HepG2 (cell line): ENCODE data around the gene FAM228A. TPM values are rescaled to one million over a fixed set of nuclear protein-coding genes. Genes with fewer than 3 reads are reported as not detected.

ENCODE experiments used
- AGO2 ChIP-seq: fragments of 200-400 bp; formaldehyde crosslinking; optimal IDR thresholded peaks from 2 replicates; pipeline ENCODE3; 2017; ENCODE audit warnings: mild to moderate bottlenecking, low read depth, low read length, moderate library complexity
- FLYWCH1 ChIP-seq: sonication (generic); formaldehyde crosslinking; IDR thresholded peaks from 2 replicates; pipeline ENCODE4 v1.8.1; 2023; ENCODE audit warnings: mild to moderate bottlenecking, missing genetic modification reagents
- FOXA3 ChIP-seq: IDR thresholded peaks from 2 replicates; pipeline ENCODE4 v1.6.1; 2016; ENCODE audit warnings: missing genetic modification reagents, missing compliant biosample characterization
- HDAC1 ChIP-seq: sonication (generic); formaldehyde crosslinking; IDR thresholded peaks from 2 replicates; pipeline ENCODE4 v1.5.1; 2020; ENCODE audit warnings: mild to moderate bottlenecking, missing genetic modification reagents
- HMG20A ChIP-seq: IDR thresholded peaks from 2 replicates; pipeline ENCODE4 v1.6.1; 2016; ENCODE audit warnings: borderline replicate concordance
- ISL2 ChIP-seq: sonication (generic); formaldehyde crosslinking; IDR thresholded peaks from 2 replicates; pipeline ENCODE4 v1.5.0; 2020; ENCODE audit warnings: missing genetic modification reagents
- JARID2 ChIP-seq: sonication (generic); formaldehyde crosslinking; IDR thresholded peaks from 2 replicates; pipeline ENCODE4 v1.8.1; 2023; ENCODE audit warnings: missing genetic modification reagents, inconsistent platforms; ENCODE audit not compliant: insufficient replicate concordance
- NFIC ChIP-seq: IDR thresholded peaks from 2 replicates; pipeline ENCODE4 v1.6.1; 2012; ENCODE audit warnings: mild to moderate bottlenecking, low read length, inconsistent platforms
- NFKB2 ChIP-seq: sonication (generic); formaldehyde crosslinking; IDR thresholded peaks from 2 replicates; pipeline ENCODE4 v1.4.0; 2020; ENCODE audit warnings: missing genetic modification reagents, borderline replicate concordance
- NR2F6 ChIP-seq, 2 experiments: IDR thresholded peaks; 2 replicates each; pipeline ENCODE4 v1.6.1; 2016; ENCODE audit warnings: antibody characterized with exemption in 1 of 2, mild to moderate bottlenecking in 1 of 2
- PAF1 ChIP-seq: IDR thresholded peaks from 2 replicates; pipeline ENCODE4 v1.6.1; 2016; ENCODE audit warnings: missing genetic modification reagents, missing compliant biosample characterization
- SAP130 ChIP-seq: IDR thresholded peaks from 2 replicates; pipeline ENCODE4 v1.6.1; 2016; ENCODE audit warnings: low read depth
- SOX6 ChIP-seq, 2 experiments: fragments of 450-650 bp in 1 of 2; sonication (generic) in 1 of 2; formaldehyde crosslinking in 1 of 2; IDR thresholded peaks; 2 replicates each; pipeline versions ENCODE4 v1.4.0 to v1.6.1; 2017 to 2020; ENCODE audit warnings: antibody characterized with exemption in 1 of 2, mild to moderate bottlenecking in 1 of 2, missing genetic modification reagents in 1 of 2
- TBX2 ChIP-seq: sonication (generic); formaldehyde crosslinking; IDR thresholded peaks from 2 replicates; pipeline ENCODE4 v1.5.0; 2020; ENCODE audit warnings: missing genetic modification reagents, mild to moderate bottlenecking, borderline replicate concordance
- ZNF441 ChIP-seq: sonication (generic); formaldehyde crosslinking; IDR thresholded peaks from 2 replicates; pipeline ENCODE4 v1.7.0; 2021; ENCODE audit warnings: missing genetic modification reagents, borderline replicate concordance
- ZNF839 ChIP-seq: sonication (generic); formaldehyde crosslinking; IDR thresholded peaks from 2 replicates; pipeline ENCODE4 v1.4.0; 2020; ENCODE audit warnings: missing genetic modification reagents, mild to moderate bottlenecking, borderline replicate concordance
- ZNF878 ChIP-seq: sonication (generic); formaldehyde crosslinking; IDR thresholded peaks from 2 replicates; pipeline ENCODE4 v1.8.1; 2023; ENCODE audit warnings: mild to moderate bottlenecking, missing genetic modification reagents, moderate library complexity
- polyA plus RNA-seq, 8 experiments: library from polyadenylated mRNA; depleted of rRNA in 3 of 8; stranded (reverse) in 7 of 8; unstranded in 1 of 8; fragments of >200 nt; fragmentation: Illumina TruSeq in 4 of 8; extraction: Trizol in 4 of 8; gene quantifications; 2 replicates each; pipeline versions ENCODE4 v1.2.1 to v1.2.3, GENCODE V29; 2011 to 2016; ENCODE audit warnings: low read depth in 4 of 8, missing spikeins in 1 of 8, mixed read lengths in 1 of 8; ENCODE audit not compliant: insufficient read depth in 1 of 8
- total RNA-seq, 5 experiments: library from RNA; depleted of rRNA; stranded (reverse); fragments of >200 nt; fragmentation: Illumina TruSeq; extraction: Trizol; gene quantifications; 2 replicates each; pipeline ENCODE4 v1.2.3, GENCODE V29; 2016; ENCODE audit warnings: low read depth in 1 of 5
- TF ChIP-seq, protein P1 (sequence below): IDR thresholded peaks from 2 replicates; pipeline ENCODE4 v1.6.1; 2016; ENCODE audit warnings: low read depth, missing genetic modification reagents, missing compliant biosample characterization
- TF ChIP-seq, protein P2 (sequence below): sonication (generic); formaldehyde crosslinking; IDR thresholded peaks from 2 replicates; pipeline ENCODE4 v1.4.0; 2020; ENCODE audit warnings: mild to moderate bottlenecking, missing genetic modification reagents, borderline replicate concordance

The FAM228A gene
- total and polyA plus RNA-seq, 2 of the 13 experiments (the other 11 are each of a cell fraction or from before 2014, with no cell fraction given): not detected

DNA sequence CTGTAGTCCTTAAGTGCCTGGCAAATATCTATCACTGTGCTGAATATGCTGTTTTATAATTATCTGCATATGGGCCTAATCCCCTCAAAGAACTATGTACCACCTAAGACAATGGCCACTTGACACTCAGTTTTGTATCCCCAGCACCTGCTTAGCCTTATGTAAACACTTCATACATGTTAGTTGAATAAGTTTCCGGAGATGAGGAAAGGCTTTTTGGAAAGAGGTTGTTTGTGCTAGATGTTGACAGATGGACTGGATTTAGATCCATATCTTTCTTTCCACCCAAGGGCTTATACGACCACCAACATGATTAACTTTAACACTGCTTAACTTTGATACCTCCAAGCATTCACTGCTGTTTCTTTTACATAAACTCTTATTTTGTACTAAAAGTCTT, 63.3 kb downstream of the FAM228A start (continued):
- no peak for TF ChIP-seq NFKB2 (CRISPR knock-in tag)
- TF ChIP-seq, protein P1, sequence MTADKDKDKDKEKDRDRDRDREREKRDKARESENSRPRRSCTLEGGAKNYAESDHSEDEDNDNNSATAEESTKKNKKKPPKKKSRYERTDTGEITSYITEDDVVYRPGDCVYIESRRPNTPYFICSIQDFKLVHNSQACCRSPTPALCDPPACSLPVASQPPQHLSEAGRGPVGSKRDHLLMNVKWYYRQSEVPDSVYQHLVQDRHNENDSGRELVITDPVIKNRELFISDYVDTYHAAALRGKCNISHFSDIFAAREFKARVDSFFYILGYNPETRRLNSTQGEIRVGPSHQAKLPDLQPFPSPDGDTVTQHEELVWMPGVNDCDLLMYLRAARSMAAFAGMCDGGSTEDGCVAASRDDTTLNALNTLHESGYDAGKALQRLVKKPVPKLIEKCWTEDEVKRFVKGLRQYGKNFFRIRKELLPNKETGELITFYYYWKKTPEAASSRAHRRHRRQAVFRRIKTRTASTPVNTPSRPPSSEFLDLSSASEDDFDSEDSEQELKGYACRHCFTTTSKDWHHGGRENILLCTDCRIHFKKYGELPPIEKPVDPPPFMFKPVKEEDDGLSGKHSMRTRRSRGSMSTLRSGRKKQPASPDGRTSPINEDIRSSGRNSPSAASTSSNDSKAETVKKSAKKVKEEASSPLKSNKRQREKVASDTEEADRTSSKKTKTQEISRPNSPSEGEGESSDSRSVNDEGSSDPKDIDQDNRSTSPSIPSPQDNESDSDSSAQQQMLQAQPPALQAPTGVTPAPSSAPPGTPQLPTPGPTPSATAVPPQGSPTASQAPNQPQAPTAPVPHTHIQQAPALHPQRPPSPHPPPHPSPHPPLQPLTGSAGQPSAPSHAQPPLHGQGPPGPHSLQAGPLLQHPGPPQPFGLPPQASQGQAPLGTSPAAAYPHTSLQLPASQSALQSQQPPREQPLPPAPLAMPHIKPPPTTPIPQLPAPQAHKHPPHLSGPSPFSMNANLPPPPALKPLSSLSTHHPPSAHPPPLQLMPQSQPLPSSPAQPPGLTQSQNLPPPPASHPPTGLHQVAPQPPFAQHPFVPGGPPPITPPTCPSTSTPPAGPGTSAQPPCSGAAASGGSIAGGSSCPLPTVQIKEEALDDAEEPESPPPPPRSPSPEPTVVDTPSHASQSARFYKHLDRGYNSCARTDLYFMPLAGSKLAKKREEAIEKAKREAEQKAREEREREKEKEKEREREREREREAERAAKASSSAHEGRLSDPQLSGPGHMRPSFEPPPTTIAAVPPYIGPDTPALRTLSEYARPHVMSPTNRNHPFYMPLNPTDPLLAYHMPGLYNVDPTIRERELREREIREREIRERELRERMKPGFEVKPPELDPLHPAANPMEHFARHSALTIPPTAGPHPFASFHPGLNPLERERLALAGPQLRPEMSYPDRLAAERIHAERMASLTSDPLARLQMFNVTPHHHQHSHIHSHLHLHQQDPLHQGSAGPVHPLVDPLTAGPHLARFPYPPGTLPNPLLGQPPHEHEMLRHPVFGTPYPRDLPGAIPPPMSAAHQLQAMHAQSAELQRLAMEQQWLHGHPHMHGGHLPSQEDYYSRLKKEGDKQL (CRISPR knock-in tag): peak; percentile 73; the same call in 1 of the 2 replicates
- peak; percentile 92 for TF ChIP-seq TBX2 (CRISPR knock-in tag)
- no peak for TF ChIP-seq ZNF839 (CRISPR knock-in tag)
- TF ChIP-seq HMG20A: peak; percentile 75; the same call in 1 of the 2 replicates
- TF ChIP-seq, protein P2, sequence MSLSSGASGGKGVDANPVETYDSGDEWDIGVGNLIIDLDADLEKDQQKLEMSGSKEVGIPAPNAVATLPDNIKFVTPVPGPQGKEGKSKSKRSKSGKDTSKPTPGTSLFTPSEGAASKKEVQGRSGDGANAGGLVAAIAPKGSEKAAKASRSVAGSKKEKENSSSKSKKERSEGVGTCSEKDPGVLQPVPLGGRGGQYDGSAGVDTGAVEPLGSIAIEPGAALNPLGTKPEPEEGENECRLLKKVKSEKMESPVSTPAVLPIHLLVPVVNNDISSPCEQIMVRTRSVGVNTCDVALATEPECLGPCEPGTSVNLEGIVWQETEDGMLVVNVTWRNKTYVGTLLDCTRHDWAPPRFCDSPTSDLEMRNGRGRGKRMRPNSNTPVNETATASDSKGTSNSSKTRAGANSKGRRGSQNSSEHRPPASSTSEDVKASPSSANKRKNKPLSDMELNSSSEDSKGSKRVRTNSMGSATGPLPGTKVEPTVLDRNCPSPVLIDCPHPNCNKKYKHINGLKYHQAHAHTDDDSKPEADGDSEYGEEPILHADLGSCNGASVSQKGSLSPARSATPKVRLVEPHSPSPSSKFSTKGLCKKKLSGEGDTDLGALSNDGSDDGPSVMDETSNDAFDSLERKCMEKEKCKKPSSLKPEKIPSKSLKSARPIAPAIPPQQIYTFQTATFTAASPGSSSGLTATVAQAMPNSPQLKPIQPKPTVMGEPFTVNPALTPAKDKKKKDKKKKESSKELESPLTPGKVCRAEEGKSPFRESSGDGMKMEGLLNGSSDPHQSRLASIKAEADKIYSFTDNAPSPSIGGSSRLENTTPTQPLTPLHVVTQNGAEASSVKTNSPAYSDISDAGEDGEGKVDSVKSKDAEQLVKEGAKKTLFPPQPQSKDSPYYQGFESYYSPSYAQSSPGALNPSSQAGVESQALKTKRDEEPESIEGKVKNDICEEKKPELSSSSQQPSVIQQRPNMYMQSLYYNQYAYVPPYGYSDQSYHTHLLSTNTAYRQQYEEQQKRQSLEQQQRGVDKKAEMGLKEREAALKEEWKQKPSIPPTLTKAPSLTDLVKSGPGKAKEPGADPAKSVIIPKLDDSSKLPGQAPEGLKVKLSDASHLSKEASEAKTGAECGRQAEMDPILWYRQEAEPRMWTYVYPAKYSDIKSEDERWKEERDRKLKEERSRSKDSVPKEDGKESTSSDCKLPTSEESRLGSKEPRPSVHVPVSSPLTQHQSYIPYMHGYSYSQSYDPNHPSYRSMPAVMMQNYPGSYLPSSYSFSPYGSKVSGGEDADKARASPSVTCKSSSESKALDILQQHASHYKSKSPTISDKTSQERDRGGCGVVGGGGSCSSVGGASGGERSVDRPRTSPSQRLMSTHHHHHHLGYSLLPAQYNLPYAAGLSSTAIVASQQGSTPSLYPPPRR (CRISPR knock-in tag): peak; percentile 86
- peak; percentile 39; the same call in 1 of the 2 replicates for TF ChIP-seq ZNF441
- TF ChIP-seq ISL2: 0 out of 2 replicates have a peak, but pooled peaks have one; percentile 16
- 0 out of 2 replicates have a peak, but pooled peaks have one; percentile 41 for TF ChIP-seq HDAC1 (CRISPR knock-in tag)
- TF ChIP-seq NFIC: no peak; the same call in 1 of the 2 replicates
- TF ChIP-seq ZNF878 (CRISPR knock-in tag): peak; percentile 55; the same call in 1 of the 2 replicates
- TF ChIP-seq SAP130 (CRISPR knock-in tag): peak; percentile 48; the same call in 1 of the 2 replicates
- TF ChIP-seq SOX6 (IDR thresholded peaks at IDR 0.05): no peak
- TF ChIP-seq SOX6 (CRISPR knock-in tag; IDR thresholded peaks at IDR 0.05): peak; percentile 94
- no peak for TF ChIP-seq FLYWCH1 (CRISPR knock-in tag)
- peak; percentile 87 for TF ChIP-seq FOXA3
- no peak for TF ChIP-seq NR2F6 (IDR thresholded peaks at IDR 0.05)
- 0 out of 2 replicates have a peak, but pooled peaks have one; percentile 11 for TF ChIP-seq NR2F6 (CRISPR knock-in tag; IDR thresholded peaks at IDR 0.05)
- no peak for TF ChIP-seq AGO2
- TF ChIP-seq JARID2 (CRISPR knock-in tag): no peak
- TF ChIP-seq PAF1 (CRISPR knock-in tag): no peak
